ENCODE measurements around the gene PDXDC1.
"Not testable (repeated sequence)": the region's sequence is repeated elsewhere in the genome, so short reads cannot be mapped to it uniquely, and the experiment has no call there.

Gene PDXDC1, protein sequence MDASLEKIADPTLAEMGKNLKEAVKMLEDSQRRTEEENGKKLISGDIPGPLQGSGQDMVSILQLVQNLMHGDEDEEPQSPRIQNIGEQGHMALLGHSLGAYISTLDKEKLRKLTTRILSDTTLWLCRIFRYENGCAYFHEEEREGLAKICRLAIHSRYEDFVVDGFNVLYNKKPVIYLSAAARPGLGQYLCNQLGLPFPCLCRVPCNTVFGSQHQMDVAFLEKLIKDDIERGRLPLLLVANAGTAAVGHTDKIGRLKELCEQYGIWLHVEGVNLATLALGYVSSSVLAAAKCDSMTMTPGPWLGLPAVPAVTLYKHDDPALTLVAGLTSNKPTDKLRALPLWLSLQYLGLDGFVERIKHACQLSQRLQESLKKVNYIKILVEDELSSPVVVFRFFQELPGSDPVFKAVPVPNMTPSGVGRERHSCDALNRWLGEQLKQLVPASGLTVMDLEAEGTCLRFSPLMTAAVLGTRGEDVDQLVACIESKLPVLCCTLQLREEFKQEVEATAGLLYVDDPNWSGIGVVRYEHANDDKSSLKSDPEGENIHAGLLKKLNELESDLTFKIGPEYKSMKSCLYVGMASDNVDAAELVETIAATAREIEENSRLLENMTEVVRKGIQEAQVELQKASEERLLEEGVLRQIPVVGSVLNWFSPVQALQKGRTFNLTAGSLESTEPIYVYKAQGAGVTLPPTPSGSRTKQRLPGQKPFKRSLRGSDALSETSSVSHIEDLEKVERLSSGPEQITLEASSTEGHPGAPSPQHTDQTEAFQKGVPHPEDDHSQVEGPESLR

DNA sequence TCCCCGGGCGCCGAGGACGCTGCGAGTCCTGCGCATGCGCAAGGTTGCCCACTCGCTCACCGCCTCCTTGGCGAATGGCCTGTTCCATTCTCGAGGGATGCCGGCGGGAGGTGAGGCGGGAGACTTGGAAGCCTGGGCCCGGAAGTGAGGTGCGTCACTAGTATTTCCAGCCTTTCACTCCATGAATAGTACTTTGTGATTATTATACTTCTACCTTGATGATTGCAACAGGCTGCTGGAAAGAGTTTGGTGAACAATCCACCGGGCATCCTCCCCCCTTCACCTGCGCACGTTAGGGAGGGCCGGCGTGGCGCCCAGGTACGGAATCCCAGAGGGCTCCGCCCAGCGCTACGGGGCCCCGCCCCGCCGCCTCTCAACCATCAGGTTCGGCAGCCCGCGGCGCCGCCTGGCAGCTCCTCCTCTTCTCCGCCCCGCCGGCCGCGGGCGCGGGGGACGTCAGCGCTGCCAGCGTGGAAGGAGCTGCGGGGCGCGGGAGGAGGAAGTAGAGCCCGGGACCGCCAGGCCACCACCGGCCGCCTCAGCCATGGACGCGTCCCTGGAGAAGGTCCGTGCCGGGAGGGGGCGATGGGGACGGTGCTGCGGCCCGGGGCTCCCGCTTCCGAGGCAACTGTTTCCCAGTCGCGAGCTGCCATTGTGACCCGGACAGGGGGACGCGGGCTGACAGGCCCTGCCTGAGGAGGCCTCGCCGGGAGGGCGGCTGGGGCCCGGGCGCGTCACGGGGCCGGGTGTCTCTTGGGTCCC is at the start of gene PDXDC1:
Gene PDXDC1, plus strand, starts transcription at position 371 of the 762 bp plus-strand sequence. Its CDS starts 174 bp downstream, at position 545.
- not testable (repeated sequence) for H3K36me3 ChIP-seq (ENCODE audit: control insufficient read depth, low read depth, low read length); H3K27me3 ChIP-seq (ENCODE audit: control insufficient read depth, insufficient read depth, low read length); H3K4me1 ChIP-seq (ENCODE audit: control insufficient read depth, low read depth, low read length); H3K9me3 ChIP-seq (ENCODE audit: control insufficient read depth, low read depth, low read length)
- Histone ChIP-seq H3K27ac (ENCODE audit: low read length) (peak within 1 kb of the TSS; percentile 94), H3K9ac (ENCODE audit: low read length) (peak within 1 kb of the TSS; percentile 84), H3K4me3 (ENCODE audit: low read length) (peak within 1 kb of the TSS; percentile 74)

DNA sequence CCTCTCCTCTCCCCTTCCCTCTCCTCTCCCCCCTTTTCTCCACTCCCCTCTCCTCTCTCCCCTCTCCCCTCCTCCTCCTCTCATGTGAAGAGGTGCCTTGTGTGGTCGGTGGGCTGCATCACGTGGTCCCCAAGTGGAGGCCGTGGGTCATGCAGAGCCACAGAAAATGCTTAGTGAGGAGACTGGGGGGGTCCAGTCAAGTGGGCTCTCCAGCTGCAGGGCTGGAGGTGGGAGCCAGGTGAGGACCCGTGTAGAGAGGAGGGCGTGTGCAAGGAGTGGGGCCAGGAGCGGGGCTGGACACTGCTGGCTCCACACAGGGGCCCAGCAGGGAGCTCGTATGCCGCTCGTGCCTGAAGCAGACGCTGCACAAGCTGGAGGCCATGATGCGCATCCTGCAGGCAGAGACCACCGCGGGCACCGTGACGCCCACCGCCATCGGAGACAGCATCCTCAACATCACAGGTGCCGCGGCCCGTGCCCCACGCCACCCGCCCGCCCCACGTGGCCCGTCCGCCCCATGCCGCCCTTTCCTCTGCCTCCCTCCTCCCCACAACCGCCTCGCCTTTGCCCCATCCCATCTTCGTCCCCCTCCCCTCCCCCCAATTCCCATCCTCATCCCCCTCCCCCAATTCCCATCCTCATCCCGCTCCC is 46.6 kb upstream of the PDXDC1 start:
- H3K4me3 ChIP-seq (ENCODE audit: low read length); H3K36me3 ChIP-seq (ENCODE audit: control insufficient read depth, low read depth, low read length); H3K27ac ChIP-seq (ENCODE audit: low read length); H3K9me3 ChIP-seq (ENCODE audit: control insufficient read depth, low read depth, low read length); H3K27me3 ChIP-seq (ENCODE audit: control insufficient read depth, insufficient read depth, low read length); H3K9ac ChIP-seq (ENCODE audit: low read length); H3K4me1 ChIP-seq (ENCODE audit: control insufficient read depth, low read depth, low read length): not testable (repeated sequence)

DNA sequence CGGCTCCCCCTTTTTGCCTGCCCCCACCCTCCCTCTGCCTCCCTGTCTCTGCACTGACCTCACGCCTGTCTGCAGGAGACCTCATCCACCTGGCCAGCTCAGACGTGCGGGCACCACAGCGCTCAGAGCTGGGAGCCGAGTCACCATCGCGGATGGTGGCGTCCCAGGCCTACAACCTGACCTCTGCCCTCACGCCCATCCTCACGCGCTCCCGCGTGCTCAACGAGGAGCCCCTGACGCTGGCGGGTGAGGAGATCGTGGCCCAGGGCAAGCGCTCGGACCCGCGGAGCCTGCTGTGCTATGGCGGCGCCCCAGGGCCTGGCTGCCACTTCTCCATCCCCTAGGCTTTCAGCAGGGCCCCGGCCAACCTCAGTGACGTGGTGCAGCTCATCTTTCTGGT is 45.6 kb upstream of the PDXDC1 start:
- not testable (repeated sequence) for H3K9me3 ChIP-seq (ENCODE audit: control insufficient read depth, low read depth, low read length); H3K4me1 ChIP-seq (ENCODE audit: control insufficient read depth, low read depth, low read length); H3K27me3 ChIP-seq (ENCODE audit: control insufficient read depth, insufficient read depth, low read length); H3K9ac ChIP-seq (ENCODE audit: low read length); H3K4me3 ChIP-seq (ENCODE audit: low read length); H3K36me3 ChIP-seq (ENCODE audit: control insufficient read depth, low read depth, low read length); H3K27ac ChIP-seq (ENCODE audit: low read length)

DNA sequence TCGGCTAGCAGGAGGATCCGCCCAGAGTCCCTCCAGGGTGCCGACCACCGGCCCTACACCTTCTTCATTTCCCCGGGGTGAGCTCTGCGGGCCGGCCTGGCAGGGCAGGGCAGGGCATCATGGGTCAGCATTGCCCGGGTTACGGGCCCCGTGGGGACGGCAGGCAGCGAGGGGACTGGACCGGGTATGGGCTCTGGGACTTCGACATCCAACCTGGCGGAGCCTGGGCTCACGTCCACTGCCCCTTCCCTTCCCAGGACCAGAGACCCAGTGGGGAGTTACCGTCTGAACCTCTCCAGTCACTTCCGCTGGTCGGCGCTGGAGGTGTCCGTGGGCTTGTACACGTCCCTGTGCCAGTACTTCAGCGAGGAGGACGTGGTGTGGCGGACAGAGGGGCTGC is 44.6 kb upstream of the PDXDC1 start:
- not testable (repeated sequence) for H3K27ac ChIP-seq (ENCODE audit: low read length); H3K36me3 ChIP-seq (ENCODE audit: control insufficient read depth, low read depth, low read length); H3K4me3 ChIP-seq (ENCODE audit: low read length); H3K9ac ChIP-seq (ENCODE audit: low read length); H3K27me3 ChIP-seq (ENCODE audit: control insufficient read depth, insufficient read depth, low read length); H3K4me1 ChIP-seq (ENCODE audit: control insufficient read depth, low read depth, low read length); H3K9me3 ChIP-seq (ENCODE audit: control insufficient read depth, low read depth, low read length)

DNA sequence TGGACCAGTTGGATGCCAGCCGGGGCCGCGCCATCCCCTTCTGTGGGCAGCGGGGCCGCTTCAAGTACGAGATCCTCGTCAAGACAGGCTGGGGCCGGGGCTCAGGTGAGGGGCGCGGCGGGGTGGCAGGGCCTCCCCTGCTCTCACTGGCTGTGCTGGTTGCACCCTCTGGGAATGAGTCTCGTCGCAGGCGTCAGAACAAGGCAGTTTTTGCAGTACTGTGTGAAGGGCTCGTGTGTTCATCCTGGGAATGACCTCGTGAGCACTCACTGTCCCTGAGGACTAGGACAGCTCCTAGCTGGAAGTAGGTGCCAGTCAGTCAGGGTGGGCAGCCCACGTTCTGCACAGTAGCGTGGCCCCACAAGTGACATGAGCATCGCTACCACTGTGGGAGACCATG is 43.9 kb upstream of the PDXDC1 start:
- not testable (repeated sequence) for H3K9ac ChIP-seq (ENCODE audit: low read length); H3K4me1 ChIP-seq (ENCODE audit: control insufficient read depth, low read depth, low read length); H3K27ac ChIP-seq (ENCODE audit: low read length); H3K27me3 ChIP-seq (ENCODE audit: control insufficient read depth, insufficient read depth, low read length); H3K4me3 ChIP-seq (ENCODE audit: low read length); H3K36me3 ChIP-seq (ENCODE audit: control insufficient read depth, low read depth, low read length); H3K9me3 ChIP-seq (ENCODE audit: control insufficient read depth, low read depth, low read length)

DNA sequence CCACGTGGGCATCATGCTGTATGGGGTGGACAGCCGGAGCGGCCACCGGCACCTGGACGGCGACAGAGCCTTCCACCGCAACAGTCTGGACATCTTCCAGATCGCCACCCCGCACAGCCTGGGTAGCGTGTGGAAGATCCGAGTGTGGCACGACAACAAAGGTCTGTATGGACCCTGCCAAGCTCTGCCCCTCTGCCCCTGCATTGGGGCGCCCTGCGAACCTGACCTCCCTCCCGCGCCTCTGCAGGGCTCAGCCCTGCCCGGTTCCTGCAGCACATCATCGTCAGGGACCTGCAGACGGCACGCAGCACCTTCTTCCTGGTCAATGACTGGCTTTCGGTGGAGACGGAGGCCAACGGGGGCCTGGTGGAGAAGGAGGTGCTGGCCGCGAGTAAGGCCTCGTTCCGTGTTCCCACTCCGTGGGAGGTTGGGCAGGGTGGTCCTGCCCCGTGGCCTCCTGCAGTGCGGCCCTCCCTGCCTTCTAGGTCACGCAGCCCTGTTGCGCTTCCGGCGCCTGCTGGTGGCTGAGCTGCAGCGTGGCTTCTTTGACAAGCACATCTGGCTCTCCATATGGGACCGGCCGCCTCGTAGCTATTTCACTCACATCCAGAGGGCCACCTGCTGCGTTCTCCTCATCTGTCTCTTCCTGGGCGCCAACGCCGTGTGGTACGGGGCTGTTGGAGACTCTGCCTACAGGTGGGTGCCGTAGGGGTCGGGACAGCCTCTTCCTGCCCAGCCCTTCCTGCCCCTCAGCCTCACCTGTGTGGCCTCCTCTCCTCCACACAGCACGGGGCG is 42.0 kb upstream of the PDXDC1 start:
- H3K4me3 ChIP-seq (ENCODE audit: low read length) = not testable (repeated sequence)

DNA sequence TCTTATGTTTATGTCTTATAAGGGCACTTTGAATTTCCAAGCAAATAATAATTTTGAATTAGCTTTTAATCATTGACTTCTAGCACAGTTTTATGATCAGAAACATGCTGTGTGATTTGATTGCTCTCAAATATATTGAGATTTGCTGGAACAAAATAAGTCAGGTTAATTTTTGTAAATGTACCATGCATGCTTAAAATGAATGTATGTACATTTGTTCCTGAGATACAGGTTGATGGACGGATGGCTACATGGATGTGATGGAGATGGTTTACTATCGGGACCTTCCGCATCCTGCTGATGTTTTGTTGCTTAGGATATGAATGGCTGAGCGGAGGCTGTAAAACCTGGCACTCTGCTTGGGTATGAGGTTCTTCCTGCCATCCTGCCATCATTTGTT is 37.7 kb upstream of the PDXDC1 start, which contains the start of gene NPIPA1:
Gene NPIPA1, plus strand, starts transcription at position 301 of the 400 bp plus-strand sequence. Its CDS starts 0 bp downstream, at position 301.
- not testable (repeated sequence) for H3K9me3 ChIP-seq (ENCODE audit: control insufficient read depth, low read depth, low read length); H3K9ac ChIP-seq (ENCODE audit: low read length); H3K4me1 ChIP-seq (ENCODE audit: control insufficient read depth, low read depth, low read length); H3K4me3 ChIP-seq (ENCODE audit: low read length); H3K27ac ChIP-seq (ENCODE audit: low read length); H3K36me3 ChIP-seq (ENCODE audit: control insufficient read depth, low read depth, low read length); H3K27me3 ChIP-seq (ENCODE audit: control insufficient read depth, insufficient read depth, low read length)

More for the DNA sequence above, 42.0 kb upstream of the PDXDC1 start:
- not testable (repeated sequence) for H3K9me3 ChIP-seq (ENCODE audit: control insufficient read depth, low read depth, low read length); H3K4me1 ChIP-seq (ENCODE audit: control insufficient read depth, low read depth, low read length); H3K36me3 ChIP-seq (ENCODE audit: control insufficient read depth, low read depth, low read length); H3K27me3 ChIP-seq (ENCODE audit: control insufficient read depth, insufficient read depth, low read length); H3K27ac ChIP-seq (ENCODE audit: low read length); H3K9ac ChIP-seq (ENCODE audit: low read length)

DNA sequence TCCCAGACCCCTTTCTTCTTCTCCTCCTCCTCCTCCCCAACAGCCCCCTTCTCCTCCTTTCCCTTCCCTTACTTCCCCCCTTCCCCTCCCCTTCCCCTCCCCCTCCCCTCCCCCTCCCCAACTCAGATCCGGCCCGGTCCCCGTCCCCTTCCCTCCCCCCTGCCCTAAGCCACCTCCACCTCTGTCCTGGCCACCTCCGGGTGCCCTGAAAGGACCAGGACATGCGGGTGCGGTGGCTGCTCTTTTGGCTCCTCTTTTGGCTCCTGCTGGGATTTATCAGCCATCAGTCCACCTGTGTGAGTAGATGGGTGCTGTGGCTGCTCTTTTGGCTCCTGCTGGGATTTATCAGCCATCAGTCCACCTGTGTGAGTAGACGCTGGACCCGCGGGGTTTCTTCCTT is 36.8 kb upstream of the PDXDC1 start:
- H3K4me1 ChIP-seq (ENCODE audit: control insufficient read depth, low read depth, low read length); H3K4me3 ChIP-seq (ENCODE audit: low read length); H3K9me3 ChIP-seq (ENCODE audit: control insufficient read depth, low read depth, low read length): not testable (repeated sequence)

DNA sequence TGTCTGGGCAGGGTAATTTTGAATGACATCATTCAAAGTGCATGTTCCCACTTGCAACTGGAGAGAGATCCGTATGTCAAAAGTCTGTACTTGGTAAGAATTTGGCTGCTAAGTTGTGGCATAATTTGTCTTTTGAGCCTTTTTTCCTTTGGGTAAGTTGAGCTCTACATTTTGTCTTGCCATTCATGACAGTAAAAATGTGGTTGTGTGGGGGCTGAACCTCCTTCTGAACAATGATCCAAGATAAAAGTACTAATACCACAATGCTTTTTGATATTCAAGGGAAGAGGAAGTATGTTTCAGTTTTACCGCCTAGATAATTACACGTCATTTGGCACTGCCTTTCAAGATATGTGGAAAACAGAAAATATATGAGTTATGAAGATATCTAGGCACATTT is 32.1 kb upstream of the PDXDC1 start:
- H3K36me3 ChIP-seq (ENCODE audit: control insufficient read depth, low read depth, low read length); H3K4me3 ChIP-seq (ENCODE audit: low read length); H3K4me1 ChIP-seq (ENCODE audit: control insufficient read depth, low read depth, low read length); H3K27me3 ChIP-seq (ENCODE audit: control insufficient read depth, insufficient read depth, low read length); H3K27ac ChIP-seq (ENCODE audit: low read length); H3K9ac ChIP-seq (ENCODE audit: low read length); H3K9me3 ChIP-seq (ENCODE audit: control insufficient read depth, low read depth, low read length): not testable (repeated sequence)

More for the DNA sequence above, 36.8 kb upstream of the PDXDC1 start:
- not testable (repeated sequence) for H3K36me3 ChIP-seq (ENCODE audit: control insufficient read depth, low read depth, low read length); H3K27me3 ChIP-seq (ENCODE audit: control insufficient read depth, insufficient read depth, low read length); H3K9ac ChIP-seq (ENCODE audit: low read length); H3K27ac ChIP-seq (ENCODE audit: low read length)

DNA sequence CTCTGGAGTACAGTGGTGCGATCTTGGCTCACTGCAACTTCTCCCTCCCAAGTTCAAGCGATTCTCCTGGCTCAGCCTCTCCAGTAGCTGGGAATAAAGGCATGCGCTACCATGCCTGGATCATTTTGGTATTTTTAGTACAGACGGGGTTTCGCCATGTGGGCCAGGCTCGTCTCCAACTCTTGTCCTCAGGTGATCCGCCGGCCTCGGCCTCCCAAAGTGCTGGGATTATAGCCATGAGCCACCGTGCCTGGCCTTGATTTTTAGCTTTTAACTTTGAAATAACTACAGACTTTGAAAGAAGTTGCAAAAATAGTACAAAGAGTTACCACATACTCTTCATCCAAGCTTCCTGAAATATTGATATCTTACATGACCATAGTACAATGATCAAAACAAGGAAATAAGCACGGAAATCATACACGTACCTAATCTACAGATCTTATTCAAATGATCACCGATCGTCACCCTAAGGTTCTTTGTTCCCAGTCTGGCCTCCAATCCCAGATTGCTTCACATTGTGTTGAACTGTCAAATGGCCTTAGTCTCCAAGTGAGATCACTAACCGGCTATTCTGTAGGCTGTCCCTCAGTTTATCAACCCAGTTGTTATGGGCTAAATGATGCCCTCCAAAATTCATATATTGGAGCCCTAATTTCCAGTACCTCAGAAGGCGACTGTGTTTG is 19.1 kb upstream of the PDXDC1 start:
- H3K27me3 ChIP-seq (ENCODE audit: control insufficient read depth, insufficient read depth, low read length) = no peaks in the 10 kb centered on the region
- H3K4me3 ChIP-seq (ENCODE audit: low read length) = no peak overlapping the region
- no peaks in the 10 kb centered on the region for H3K36me3 ChIP-seq (ENCODE audit: control insufficient read depth, low read depth, low read length)
- H3K27ac ChIP-seq (ENCODE audit: low read length) = no peak overlapping the region
- H3K9ac ChIP-seq (ENCODE audit: low read length) = no peak overlapping the region
- no peaks in the 10 kb centered on the region for H3K9me3 ChIP-seq (ENCODE audit: control insufficient read depth, low read depth, low read length)
- H3K4me1 ChIP-seq (ENCODE audit: control insufficient read depth, low read depth, low read length) = no peaks in the 10 kb centered on the region

All from iPS-18a (cell line).